Dermis blood vessel endothelial cell (primary cell): Measurements from ENCODE around the gene LCE1E. TPM values are rescaled to one million over a fixed set of nuclear protein-coding genes. Genes with fewer than 3 reads are reported as not detected.

ENCODE experiments used
- DNase-seq: peaks from one replicate; pipeline ENCODE4 v3.0.0; 2010
- total RNA-seq: library from RNA; depleted of rRNA; stranded (reverse); fragments of >200 nt; gene quantifications from 2 replicates; pipeline ENCODE4 v1.2.3, GENCODE V29; 2014

LCE1E gene
- total RNA-seq, 1 donor from 2014 or later, result not detected

DNA sequence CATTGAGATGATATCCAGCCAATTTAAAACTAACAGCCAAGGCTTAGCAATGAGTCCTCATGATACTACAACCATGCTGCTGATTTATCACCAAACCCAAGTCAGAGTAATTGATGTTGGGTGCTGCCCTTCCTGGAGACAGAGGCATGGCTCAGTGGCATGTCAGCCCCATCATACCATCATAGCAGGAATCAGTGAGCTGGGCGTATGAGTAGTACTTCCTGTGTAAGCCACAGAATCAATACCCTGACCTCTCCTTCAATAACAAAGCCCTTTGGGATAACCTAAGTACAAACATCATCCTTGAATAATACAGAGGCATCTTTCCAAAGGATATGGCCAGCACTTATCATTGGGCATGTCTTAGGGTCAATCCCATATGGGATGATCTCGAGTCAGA lies 3.0 kb upstream of the LCE1E start:
- DNase-seq, result no peak

DNA sequence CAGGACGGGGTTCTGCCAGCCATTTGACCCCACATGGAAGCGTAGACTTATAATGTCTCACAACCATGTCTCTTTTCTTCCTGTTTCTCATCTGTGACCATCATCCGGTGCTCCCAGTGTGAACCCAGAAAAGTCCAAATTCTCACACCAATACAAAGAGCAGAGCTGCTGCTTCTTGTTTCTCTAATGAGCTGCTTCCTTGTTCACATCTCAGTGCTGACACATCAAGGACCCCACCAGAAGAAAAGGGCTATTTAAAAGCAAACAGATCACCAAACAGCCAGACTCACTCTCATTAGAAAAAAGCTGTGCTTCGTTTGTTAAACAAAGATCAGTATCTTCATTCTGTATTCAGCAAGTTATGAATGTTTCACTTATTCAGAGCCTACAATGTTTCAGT lies 9.6 kb downstream of the LCE1E start:
- no peak for DNase-seq

DNA sequence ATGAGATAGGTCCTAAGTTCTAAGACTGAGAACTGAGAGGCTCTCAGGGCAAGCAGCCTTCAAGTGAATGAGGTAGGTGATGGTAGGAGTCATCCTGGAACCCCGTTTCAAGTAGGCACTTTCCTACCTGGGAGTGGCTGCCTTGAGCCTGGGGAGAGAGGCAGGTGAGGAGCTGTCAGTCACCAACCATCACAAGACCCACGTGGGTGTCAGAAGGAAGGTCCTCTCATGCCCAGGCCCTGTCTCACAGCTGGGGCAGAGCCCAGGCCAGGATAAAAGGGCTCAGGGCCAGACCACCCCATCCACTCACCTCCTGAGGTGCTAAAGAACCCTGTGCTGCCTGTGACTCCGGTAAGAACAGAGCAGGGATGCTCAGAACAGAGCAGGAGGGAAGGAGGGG lies 10.4 kb downstream of the LCE1E start, which contains the start of gene LCE1D:
Gene LCE1D (plus strand): TSS at position 301 of the 400 bp plus-strand sequence. CDS start 1,074 bp downstream, outside the sequence.
- DNase-seq, result no peak

DNA sequence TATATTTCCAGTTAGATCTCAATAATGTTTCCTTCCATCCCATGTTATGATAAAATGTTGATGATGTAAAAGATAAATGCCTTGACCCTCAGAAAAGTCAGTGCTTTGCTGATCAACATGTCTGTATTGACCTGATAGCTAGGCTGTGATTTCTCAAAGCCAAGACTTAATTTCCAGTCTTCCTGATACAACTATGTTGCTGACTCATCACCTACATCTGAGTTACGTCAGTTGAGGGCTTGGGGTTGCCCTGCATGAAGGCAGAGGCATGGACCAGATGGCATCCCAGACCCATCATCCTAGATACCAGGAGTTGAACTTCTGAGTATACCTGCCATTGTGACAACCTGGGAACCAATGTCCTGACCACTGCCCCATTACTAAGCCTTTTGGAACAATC lies 15.3 kb downstream of the LCE1E start:
- DNase-seq, result no peak

DNA sequence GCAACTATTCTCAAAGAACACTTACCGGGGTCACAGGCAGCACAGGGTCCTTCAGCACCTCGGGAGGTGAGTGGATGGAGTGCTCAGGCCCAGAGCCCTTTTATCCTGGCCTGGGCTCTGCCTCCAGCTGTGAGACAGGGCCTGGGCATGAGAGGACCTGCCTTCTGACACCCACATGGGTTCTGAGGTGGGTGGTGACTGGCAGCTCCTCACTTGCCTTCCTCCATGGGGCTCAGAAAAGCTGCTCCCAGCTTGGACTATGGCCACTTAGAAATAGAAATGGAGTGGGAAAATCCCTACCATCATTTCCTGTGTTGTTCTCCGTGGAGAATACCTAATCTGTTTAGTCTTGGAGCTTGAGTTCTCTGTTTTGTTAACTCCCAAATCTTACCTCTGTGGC lies 20.5 kb downstream of the LCE1E start, which contains the start of gene LCE1C:
Gene LCE1C (minus strand): TSS at position 76 of the 400 bp plus-strand sequence. CDS start 1,173 bp downstream, outside the sequence.
- DNase-seq, result no peak

DNA sequence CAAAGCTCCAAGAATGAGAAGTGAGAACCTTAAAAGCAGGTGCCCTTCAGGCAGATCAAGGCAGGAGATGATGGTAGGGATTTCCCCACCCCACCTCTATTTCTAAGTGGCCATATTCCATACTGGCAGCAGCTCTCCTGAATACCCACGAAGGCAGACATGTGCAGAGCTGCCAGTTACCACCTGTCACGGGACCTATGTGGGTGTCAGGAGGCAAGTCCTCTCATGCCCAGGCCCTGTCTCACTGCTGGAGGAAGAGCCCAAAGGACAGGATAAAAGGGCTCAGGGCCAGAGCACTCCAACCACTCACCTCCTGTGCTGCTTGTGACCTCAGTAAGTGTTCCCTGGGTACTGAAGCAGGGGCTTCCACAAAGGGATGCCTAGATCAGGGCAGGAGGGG lies 25.0 kb downstream of the LCE1E start:
- DNase-seq, result no peak

DNA sequence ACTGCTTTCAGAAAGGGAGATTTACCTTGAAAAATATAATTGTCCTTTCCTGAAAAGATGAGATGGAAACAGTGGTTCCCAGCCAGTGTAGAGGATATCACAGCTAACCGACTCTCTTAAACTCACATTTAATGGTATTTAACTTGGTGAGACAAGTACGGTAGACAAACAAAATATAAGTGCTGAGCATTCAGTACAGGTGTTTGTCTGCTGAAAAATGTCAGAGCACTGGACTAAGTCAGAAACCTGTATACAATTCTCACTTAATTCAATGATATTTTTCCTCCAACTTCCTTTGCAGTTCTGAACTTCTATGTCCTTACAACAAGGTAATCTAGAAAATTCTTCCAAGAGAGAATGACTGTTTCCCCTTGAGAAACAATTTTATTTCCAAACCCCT lies 25.6 kb downstream of the LCE1E start, which contains the start of gene LCE1B:
Gene LCE1B (plus strand): TSS at position 301 of the 400 bp plus-strand sequence. CDS start 476 bp downstream, outside the sequence.
- DNase-seq, result no peak

DNA sequence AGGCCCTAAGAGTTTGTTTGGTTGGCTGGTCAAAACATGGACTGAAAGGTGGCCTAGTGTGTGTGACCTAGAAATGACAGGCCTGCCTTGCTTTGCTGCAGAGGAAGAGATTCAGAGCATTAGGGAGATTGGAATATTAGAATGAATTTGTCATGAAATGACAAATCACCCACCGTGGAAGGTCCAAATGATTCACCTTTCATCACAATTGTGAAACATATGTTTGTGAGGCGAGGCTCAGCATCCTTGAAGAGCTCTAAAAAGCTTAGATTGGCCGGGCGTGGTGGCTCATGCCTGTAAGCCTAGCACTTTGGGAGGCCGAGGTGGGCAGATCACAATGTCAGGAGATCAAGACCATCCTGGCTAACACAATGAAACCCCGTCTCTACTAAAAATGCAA lies 31.3 kb downstream of the LCE1E start:
- DNase-seq, result no peak

DNA sequence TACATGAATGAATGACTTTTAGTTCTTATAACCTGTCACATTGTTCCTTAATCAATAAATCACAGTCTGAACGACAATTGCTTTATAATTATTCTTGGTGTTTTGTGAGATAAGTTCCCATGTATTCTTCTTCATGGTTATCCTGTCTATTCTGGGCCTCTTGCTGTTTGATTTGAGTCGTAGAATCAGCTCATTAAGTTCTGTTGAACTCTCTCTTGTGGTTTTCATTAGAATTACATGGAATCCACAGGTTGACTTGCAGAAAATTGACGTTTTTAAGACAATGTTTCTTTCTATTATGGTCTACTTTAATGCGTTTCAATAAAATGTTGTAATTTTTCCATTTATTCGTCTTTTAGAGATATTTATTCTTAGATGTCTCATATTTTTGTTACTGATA lies 37.2 kb downstream of the LCE1E start:
- DNase-seq, result no peak

DNA sequence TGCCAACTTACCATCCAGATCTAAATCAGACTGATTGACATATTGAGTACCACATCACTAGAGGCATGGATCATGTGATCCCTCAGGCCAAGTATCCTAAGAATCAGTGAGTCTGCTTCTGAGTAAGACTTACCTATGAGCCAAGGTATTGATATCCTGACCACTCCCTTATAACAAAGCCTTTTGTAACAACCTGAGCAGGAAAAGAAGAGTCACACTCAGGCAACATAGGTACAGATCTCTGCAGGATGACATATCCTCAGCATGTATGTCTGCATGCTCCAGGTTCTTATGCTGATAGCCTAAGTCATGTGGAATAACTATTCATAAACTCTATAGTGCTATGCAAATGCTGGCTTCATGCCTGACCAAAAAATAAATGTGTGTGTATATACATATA lies 38.9 kb downstream of the LCE1E start:
- DNase-seq, result no peak

DNA sequence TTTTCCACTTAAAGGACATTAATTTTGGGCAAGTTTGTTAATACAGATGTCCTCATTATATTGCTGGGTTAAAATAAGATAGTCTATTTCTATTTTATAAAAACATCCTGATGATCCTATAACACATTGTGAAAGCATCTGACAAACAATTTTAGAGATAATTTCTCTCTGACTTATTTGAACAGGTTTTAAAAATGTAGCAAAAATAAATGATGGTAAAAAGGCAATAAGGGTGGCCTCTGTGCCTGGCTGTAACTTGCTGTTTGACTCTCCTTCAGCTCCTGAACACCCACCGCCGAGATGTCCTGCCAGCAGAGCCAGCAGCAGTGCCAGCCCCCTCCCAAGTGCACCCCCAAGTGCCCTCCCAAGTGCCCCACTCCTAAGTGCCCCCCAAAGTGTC lies 41.1 kb downstream of the LCE1E start, which contains the start of gene LCE1A:
Gene LCE1A (plus strand): TSS at position 301 of the 400 bp plus-strand sequence. CDS start 0 bp downstream, at position 301.
- DNase-seq, result no peak

DNA sequence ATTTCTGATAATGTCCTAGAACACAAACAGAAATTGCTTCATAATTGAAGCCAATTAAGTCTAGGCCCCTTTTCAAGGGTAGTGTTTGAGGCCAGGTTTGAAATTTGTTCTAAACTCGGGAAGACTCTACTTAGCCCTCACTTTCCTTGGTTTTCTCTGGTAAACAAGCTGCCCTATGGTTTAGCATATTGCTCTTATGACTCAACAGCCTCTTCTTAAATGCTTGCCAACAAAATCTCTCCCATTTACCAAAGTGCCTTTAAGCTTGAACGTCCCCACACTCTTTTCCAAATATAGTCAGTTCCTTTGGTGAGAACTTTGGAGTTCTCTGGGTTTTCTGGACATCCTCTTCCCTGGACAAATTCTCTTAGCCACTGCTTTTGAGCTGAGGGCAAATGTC lies 50.8 kb downstream of the LCE1E start:
- no peak for DNase-seq

Other genes with a start within 250 kb of the LCE1E start
- not detected in 2 replicates for gene LCE3E, start 219.5 kb upstream of the LCE1E start, total RNA-seq
- not detected in 2 replicates for gene LCE3D, start 205.7 kb upstream of the LCE1E start, total RNA-seq
- not detected in 2 replicates for gene LCE3C, start 186.0 kb upstream of the LCE1E start, total RNA-seq
- gene LCE3B, start 172.4 kb upstream of the LCE1E start, total RNA-seq, result not detected in 2 replicates
- not detected in 2 replicates for gene LCE3A, start 163.2 kb upstream of the LCE1E start, total RNA-seq
- gene LCE2D, start 122.9 kb upstream of the LCE1E start, total RNA-seq, result not detected in 2 replicates
- not detected in 2 replicates for gene LCE2C, start 111.0 kb upstream of the LCE1E start, total RNA-seq
- not detected in 2 replicates for gene LCE2B, start 100.1 kb upstream of the LCE1E start, total RNA-seq
- gene LCE2A, start 87.9 kb upstream of the LCE1E start, total RNA-seq, result not detected in 2 replicates
- gene LCE4A, start 78.1 kb upstream of the LCE1E start, total RNA-seq, result not detected in 2 replicates
- not detected in 2 replicates for gene KPRP, start 28.2 kb upstream of the LCE1E start, total RNA-seq
- not detected in 2 replicates for gene LCE1F, start 11.1 kb upstream of the LCE1E start, total RNA-seq
- not detected in 2 replicates for gene LCE1D, start 10.5 kb downstream of the LCE1E start, total RNA-seq
- not detected in 2 replicates for gene LCE1C, start 20.4 kb downstream of the LCE1E start, total RNA-seq
- gene LCE1B, start 25.7 kb downstream of the LCE1E start, total RNA-seq, result not detected in 2 replicates
- gene LCE1A, start 41.2 kb downstream of the LCE1E start, total RNA-seq, result not detected in 2 replicates
- gene LCE6A, start 56.6 kb downstream of the LCE1E start, total RNA-seq, result not detected in 2 replicates
- not detected in 2 replicates for gene LCE7A, start 73.7 kb downstream of the LCE1E start, total RNA-seq
- gene SMCP, start 92.1 kb downstream of the LCE1E start, total RNA-seq, result not detected in 2 replicates
- not detected in 2 replicates for gene IVL, start 122.3 kb downstream of the LCE1E start, total RNA-seq
- gene SPRR5, start 160.9 kb downstream of the LCE1E start, total RNA-seq, result not detected in 2 replicates
- gene SPRR4, start 184.4 kb downstream of the LCE1E start, total RNA-seq, result not detected in 2 replicates
- not detected in 2 replicates for gene SPRR1A, start 197.8 kb downstream of the LCE1E start, total RNA-seq
- gene SPRR3, start 215.5 kb downstream of the LCE1E start, total RNA-seq, result not detected in 2 replicates
- not detected in 2 replicates for gene SPRR1B, start 244.9 kb downstream of the LCE1E start, total RNA-seq